HepG2 (cell line): ENCODE data around the gene KRTAP1-3. TPM values are rescaled to one million over a fixed set of nuclear protein-coding genes. Genes with fewer than 3 reads are reported as not detected.

ENCODE experiments used
- CREB1 ChIP-seq, 2 experiments: fragments of 450-650 bp in 1 of 2; IDR thresholded peaks; 2 replicates each; pipeline ENCODE4 v1.6.1; 2016 to 2017; ENCODE audit warnings: control low read depth in 1 of 2, mild to moderate bottlenecking in 1 of 2, missing compliant biosample characterization in 1 of 2, missing genetic modification characterization in 1 of 2
- E2F5 ChIP-seq: sonication (generic); formaldehyde crosslinking; conservative IDR thresholded peaks from 2 replicates; pipeline ENCODE4 v1.4.0; 2020; ENCODE audit warnings: missing genetic modification reagents
- FOSL2 ChIP-seq: sonication (generic); formaldehyde crosslinking; IDR thresholded peaks from 2 replicates; pipeline ENCODE4 v1.4.0; 2020; ENCODE audit warnings: missing genetic modification reagents
- GATA4 ChIP-seq: sonication (generic); IDR thresholded peaks from 2 replicates; pipeline ENCODE4 v1.6.1; 2016; ENCODE audit warnings: antibody characterized with exemption, low read depth, borderline replicate concordance
- HOMEZ ChIP-seq: IDR thresholded peaks from 2 replicates; pipeline ENCODE4 v1.6.1; 2016; ENCODE audit warnings: low read depth
- LCORL ChIP-seq, 2 experiments: fragments of 450-650 bp in 1 of 2; sonication (generic) in 1 of 2; formaldehyde crosslinking in 1 of 2; IDR thresholded peaks; 2 replicates each; pipeline versions ENCODE4 v1.5.0 to v1.6.1; 2017 to 2020; ENCODE audit warnings: antibody characterized with exemption in 1 of 2, missing genetic modification reagents in 1 of 2
- NFE2L2 ChIP-seq: fragments of 150-350 bp; IDR thresholded peaks from 2 replicates; pipeline ENCODE4 v1.6.1; 2014; ENCODE audit warnings: low read length
- NKX3-1 ChIP-seq: sonication (generic); formaldehyde crosslinking; IDR thresholded peaks from 2 replicates; pipeline ENCODE4 v1.5.0; 2020; ENCODE audit warnings: missing genetic modification reagents
- PHF21A ChIP-seq: sonication (generic); formaldehyde crosslinking; IDR thresholded peaks from 2 replicates; pipeline ENCODE4 v1.5.0; 2020; ENCODE audit warnings: mild to moderate bottlenecking, missing genetic modification reagents
- SOX13 ChIP-seq, 3 experiments: fragments of 450-650 bp in 1 of 3; sonication (generic) in 1 of 3; formaldehyde crosslinking in 1 of 3; IDR thresholded peaks in 2 of 3; conservative IDR thresholded peaks in 1 of 3; 2 replicates each; pipeline versions ENCODE4 v1.5.0 to v1.6.1; 2016 to 2020; ENCODE audit warnings: antibody characterized with exemption in 1 of 3, mild to moderate bottlenecking in 1 of 3, missing compliant biosample characterization in 1 of 3, missing genetic modification reagents in 1 of 3, moderate library complexity in 1 of 3
- SP5 ChIP-seq: IDR thresholded peaks from 2 replicates; pipeline ENCODE4 v1.6.1; 2016; ENCODE audit warnings: low read depth, borderline replicate concordance
- ZHX2 ChIP-seq, 2 experiments: sonication (generic) in 1 of 2; formaldehyde crosslinking in 1 of 2; IDR thresholded peaks; 2 replicates each; pipeline versions ENCODE4 v1.6.1 to v1.9.0; 2014 to 2022; ENCODE audit warnings: antibody characterized with exemption in 1 of 2, borderline replicate concordance in 1 of 2, inconsistent platforms in 1 of 2, low read depth in 1 of 2, missing genetic modification reagents in 1 of 2
- ZNF281 ChIP-seq: sonication (generic); formaldehyde crosslinking; IDR thresholded peaks from 2 replicates; pipeline ENCODE4 v1.4.0; 2020; ENCODE audit warnings: missing genetic modification reagents, borderline replicate concordance
- ZNF777 ChIP-seq: sonication (generic); formaldehyde crosslinking; IDR thresholded peaks from 2 replicates; pipeline ENCODE4 v1.4.0; 2020; ENCODE audit warnings: missing genetic modification reagents
- polyA plus RNA-seq, 8 experiments: library from polyadenylated mRNA; depleted of rRNA in 3 of 8; stranded (reverse) in 7 of 8; unstranded in 1 of 8; fragments of >200 nt; fragmentation: Illumina TruSeq in 4 of 8; extraction: Trizol in 4 of 8; gene quantifications; 2 replicates each; pipeline versions ENCODE4 v1.2.1 to v1.2.3, GENCODE V29; 2011 to 2016; ENCODE audit warnings: low read depth in 4 of 8, missing spikeins in 1 of 8, mixed read lengths in 1 of 8; ENCODE audit not compliant: insufficient read depth in 1 of 8
- total RNA-seq, 5 experiments: library from RNA; depleted of rRNA; stranded (reverse); fragments of >200 nt; fragmentation: Illumina TruSeq; extraction: Trizol; gene quantifications; 2 replicates each; pipeline ENCODE4 v1.2.3, GENCODE V29; 2016; ENCODE audit warnings: low read depth in 1 of 5
- TF ChIP-seq, protein P1 (sequence below): IDR thresholded peaks from 2 replicates; pipeline ENCODE4 v1.6.1; 2016; ENCODE audit warnings: low read depth, borderline replicate concordance

Gene KRTAP1-3
- total and polyA plus RNA-seq, 2 of the 13 experiments (the other 11 are each of a cell fraction or from before 2014, with no cell fraction given), result not detected

GRCh38 chr17:41009301-41009760, 25.3 kb downstream of the KRTAP1-3 start (continued):
- TF ChIP-seq SOX13 (IDR thresholded peaks at IDR 0.05), result peak; percentile 97
- TF ChIP-seq SOX13 (CRISPR knock-in tag; conservative IDR thresholded peaks at IDR 0.05 in 1 of 2, IDR thresholded peaks at IDR 0.05 in 1 of 2), result peak in 1 of 2 experiments; percentile 100; a peak in 2 of 4 replicates
- TF ChIP-seq ZNF777, result 0 out of 2 replicates have a peak, but pooled peaks have one; percentile 27
- TF ChIP-seq SP5, result peak; percentile 37; the same call in 1 of the 2 replicates
- TF ChIP-seq PHF21A, result peak; percentile 51; the same call in 1 of the 2 replicates
- TF ChIP-seq NKX3-1 (CRISPR knock-in tag), result peak; percentile 84
- peak; percentile 75 for TF ChIP-seq FOSL2 (CRISPR knock-in tag)
- TF ChIP-seq ZNF281 (CRISPR knock-in tag), result no peak
- peak; percentile 2; the same call in 1 of the 2 replicates for TF ChIP-seq NFE2L2
- TF ChIP-seq, protein P1, sequence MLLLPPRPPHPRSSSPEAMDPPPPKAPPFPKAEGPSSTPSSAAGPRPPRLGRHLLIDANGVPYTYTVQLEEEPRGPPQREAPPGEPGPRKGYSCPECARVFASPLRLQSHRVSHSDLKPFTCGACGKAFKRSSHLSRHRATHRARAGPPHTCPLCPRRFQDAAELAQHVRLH, result no peak
- peak; percentile 93 for TF ChIP-seq GATA4
- TF ChIP-seq HOMEZ, result peak; percentile 77; the same call in 1 of the 2 replicates
- TF ChIP-seq E2F5 (CRISPR knock-in tag), result no peak
- TF ChIP-seq CREB1 (IDR thresholded peaks at IDR 0.05), result no peak; the same call in 1 of the 2 replicates
- TF ChIP-seq CREB1 (CRISPR knock-in tag; IDR thresholded peaks at IDR 0.05), result peak; percentile 73
- TF ChIP-seq LCORL (IDR thresholded peaks at IDR 0.05), result no peak
- peak; percentile 66; the same call in 1 of the 2 replicates for TF ChIP-seq LCORL (CRISPR knock-in tag; IDR thresholded peaks at IDR 0.05)
- no peak for TF ChIP-seq ZHX2 (IDR thresholded peaks at IDR 0.05; ENCODE audit: low read depth)
- no peak for TF ChIP-seq ZHX2 (CRISPR knock-in tag; IDR thresholded peaks at IDR 0.05; ENCODE audit: borderline replicate concordance)
